GM12874 (cell line): ENCODE results near the gene ZBTB7B.
A peak's percentile ranks its signal among the peaks of the same experiment; 100 is the strongest.

Experiments
- TF ChIP-seq, protein P1 (sequence below): IDR thresholded peaks from 2 replicates; pipeline ENCODE4 v1.5.1; 2011; ENCODE audit warnings: low read depth, mild to moderate bottlenecking, control low read depth, low read length, moderate library complexity; ENCODE audit not compliant: insufficient read depth

ZBTB7B gene

DNA sequence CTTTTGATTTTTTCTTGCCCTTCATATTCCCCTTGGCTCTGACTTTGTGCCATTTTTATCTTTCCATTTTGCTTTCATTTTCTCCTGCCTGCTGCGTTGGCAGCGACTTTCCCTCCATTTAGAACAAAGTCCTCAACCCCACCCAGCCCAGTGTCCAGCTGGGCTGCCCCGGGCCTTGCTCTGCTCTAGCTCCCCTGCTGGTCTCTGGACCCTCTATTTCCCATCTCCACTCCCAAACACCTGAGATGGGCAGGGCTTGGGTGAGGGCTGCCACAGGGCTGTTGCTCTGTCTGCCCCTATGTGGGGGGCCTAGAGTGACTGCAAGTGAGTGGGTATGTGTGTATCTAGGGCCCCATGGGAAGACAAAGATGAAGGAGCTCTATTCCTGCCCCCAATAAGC, 41.2 kb downstream of the ZBTB7B start:
- TF ChIP-seq, protein P1, sequence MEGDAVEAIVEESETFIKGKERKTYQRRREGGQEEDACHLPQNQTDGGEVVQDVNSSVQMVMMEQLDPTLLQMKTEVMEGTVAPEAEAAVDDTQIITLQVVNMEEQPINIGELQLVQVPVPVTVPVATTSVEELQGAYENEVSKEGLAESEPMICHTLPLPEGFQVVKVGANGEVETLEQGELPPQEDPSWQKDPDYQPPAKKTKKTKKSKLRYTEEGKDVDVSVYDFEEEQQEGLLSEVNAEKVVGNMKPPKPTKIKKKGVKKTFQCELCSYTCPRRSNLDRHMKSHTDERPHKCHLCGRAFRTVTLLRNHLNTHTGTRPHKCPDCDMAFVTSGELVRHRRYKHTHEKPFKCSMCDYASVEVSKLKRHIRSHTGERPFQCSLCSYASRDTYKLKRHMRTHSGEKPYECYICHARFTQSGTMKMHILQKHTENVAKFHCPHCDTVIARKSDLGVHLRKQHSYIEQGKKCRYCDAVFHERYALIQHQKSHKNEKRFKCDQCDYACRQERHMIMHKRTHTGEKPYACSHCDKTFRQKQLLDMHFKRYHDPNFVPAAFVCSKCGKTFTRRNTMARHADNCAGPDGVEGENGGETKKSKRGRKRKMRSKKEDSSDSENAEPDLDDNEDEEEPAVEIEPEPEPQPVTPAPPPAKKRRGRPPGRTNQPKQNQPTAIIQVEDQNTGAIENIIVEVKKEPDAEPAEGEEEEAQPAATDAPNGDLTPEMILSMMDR = no peak

DNA sequence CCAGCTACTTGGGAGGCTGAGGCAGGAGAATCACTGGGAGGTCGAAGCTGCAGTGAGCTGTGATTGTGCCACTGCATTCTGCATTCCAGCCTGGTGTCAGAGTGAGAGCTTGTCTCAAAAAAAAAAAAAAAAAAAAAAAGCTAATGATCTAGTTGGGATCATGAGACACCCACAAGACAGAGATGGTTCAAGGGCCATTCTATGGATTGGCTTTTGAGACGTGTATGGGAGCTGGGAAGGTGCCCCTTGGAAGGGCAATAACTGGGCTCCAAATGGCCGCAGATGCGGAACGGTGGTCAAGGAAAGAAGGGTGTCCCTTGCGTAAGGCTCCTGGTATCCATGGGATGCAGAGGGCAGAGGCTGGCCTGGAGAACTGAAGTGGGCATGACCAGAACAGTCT, 41.8 kb downstream of the ZBTB7B start:
- TF ChIP-seq, protein P1 = no peak

DNA sequence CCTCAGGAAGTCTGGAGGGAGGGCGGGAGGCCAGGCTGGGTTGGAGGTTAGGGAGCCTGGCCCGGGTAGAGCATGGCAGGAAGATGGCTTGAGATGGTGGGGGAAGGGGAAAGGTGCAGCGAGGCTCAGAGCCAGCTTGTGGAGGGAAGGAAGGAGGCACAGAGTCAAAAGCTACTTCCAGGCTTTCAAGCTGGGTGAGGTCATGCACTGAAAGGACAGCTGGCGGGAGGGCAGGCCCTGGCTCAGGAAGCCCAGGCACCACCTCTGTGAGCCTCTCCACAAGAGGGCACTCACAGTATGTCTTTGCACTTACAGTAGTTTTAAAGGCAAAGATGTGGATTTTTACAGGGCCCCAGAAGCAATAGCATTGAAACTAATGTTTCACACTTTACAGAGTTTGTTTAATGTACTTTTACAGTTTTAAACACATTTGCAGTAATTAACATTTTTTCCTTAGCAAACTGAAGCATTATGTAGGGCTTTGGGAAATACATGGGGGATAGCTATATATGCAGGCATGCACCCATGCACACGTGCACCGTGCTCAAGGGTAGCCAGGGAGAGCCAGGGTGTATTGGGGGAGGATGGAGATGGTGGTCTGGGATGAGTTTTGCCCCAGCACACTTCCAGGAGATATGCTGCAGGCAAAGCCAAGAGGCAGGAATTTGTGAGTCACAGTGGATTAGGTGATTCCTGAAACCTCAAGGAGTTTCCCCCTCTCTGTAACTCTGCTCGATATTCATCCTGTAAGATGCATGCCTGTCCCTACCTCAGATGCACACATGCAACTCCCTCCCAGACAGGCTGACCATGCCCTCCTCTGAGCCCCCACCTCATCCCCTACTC, 42.4 kb downstream of the ZBTB7B start:
- TF ChIP-seq, protein P1 = peak; percentile 66

DNA sequence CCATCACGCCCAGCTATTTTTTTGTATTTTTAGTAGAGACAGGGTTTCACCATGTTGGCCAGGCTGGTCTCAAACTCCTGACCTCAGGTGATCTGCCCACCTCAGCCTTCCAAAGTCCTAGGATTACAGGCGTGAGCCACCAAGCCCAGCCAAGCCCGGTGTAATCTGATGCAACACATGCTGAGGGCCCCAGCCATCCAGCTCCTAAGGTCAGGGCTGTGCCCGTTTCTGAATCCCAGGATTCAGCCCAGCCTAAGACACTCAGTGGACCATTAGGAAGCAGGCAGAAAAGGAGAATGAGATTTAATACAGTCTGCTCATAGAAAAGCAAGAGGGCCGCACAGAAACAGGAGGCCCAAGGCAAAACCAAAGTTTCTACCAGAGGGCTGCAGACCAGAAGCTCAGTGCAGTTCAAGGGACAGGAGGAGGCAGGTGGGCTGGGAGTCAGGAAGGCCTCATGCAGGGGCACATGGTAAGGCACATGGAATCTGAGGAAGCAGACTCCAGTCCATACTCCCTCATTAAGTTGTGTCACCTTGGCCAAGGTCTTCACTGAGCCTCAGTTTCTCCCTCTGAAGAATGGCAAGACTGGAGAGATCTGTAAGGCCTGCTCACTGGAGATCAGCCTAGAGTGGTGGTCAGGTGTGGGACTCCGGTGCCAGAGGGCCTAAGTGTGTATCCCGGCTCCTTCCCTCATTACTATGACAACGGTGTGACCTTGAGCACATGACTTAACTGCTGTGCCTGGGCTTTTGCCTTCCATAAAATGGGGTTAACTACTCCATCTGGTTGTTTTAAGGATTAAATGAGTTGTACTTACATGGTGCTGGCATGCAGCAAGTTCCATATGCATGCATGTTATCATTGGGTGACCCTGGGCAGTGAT, 46.1 kb downstream of the ZBTB7B start:
- TF ChIP-seq, protein P1 = no peak

DNA sequence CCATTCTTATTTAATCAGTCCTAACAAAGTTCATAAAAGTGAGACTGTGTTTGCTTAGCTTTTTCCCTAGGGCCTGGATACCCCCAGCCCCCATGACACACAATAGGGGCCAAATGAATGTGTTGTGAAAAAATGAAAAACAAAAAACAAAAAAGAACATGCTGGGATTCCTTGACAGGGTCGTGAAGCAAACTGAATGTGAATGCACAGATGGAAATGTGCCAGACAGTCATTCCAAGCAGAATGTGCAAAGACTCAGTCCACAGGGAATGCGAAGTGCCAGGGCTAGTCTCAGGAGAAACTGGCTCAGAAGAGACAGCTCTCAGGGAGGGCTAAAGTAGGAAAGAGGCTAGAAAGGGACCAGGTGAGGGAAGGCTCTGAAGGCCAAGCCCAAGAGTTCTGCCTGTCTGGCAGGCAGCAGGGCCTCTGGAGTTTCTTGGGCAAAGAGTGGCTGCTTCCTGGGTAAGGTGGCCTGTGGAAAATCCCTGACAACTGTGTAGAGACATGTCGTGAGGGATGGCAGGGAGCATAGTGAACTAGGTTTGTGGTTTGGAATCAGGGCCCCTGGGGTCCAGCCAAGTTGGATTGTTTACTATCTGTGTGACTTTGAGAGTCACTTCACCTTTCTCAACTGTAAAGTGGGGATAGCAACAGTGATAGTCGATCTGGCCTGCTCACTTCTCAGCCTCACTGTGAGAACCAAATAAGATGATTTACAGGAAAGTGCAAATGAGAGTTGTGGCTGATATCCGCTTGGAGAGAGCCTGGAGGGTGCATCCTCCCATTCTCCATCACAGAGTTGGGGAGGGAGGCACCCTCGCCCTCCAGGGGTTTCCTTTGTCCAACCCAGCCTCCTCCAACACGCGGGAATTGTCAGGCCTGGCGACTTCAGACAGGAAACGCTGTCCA, 47.3 kb downstream of the ZBTB7B start:
- TF ChIP-seq, protein P1 = no peak

DNA sequence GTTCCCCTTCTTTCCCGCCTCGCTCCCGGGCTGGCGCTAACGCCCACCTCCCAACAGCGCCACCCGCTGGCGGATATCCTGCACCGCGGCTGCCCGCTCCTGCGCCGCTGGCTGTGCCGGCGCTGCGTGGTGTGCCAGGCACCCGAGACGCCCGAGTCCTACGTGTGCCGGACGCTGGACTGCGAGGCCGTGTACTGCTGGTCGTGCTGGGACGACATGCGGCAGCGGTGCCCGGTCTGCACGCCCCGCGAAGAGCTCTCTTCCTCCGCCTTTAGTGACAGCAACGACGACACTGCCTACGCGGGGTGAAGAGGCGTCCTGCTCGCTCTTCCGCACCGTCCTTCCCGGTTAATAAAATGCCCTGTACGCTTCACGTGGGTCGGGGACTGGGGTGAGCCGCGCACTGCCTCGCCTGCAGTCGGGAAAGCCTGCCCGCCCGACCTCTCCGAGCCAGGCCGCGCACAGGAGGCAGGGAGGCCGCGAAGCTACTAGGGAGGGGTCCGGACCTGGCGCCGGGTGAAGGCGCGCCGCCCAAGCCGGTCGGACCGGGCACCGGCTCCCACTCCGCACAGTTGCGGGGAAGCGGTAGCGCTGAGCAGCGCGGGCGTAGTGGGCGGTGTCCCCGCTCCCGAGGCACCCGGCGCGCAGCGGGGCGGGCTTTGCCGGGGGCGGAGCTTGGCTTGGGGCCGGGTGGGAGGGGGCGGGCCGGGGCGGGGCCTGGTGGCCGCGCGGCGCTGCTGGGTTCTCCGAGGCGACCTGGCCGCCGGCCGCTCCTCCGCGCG, 48.1 kb downstream of the ZBTB7B start, which contains the start of gene ADAM15:
ADAM15 (plus strand) TSS at position 757 of the 782 bp plus-strand sequence. CDS start 71 bp downstream, outside the sequence.
- TF ChIP-seq, protein P1 = peak; percentile 98
